GDM1 (cell line): ENCODE data around the gene GUCA2A.
A peak's percentile ranks its signal among the peaks of the same experiment; 100 is the strongest.

ENCODE experiments used
- DNase-seq: peaks from one replicate; lab custom pipeline; 2025; lab: John Stamatoyannopoulos, UW

The GUCA2A gene

DNA sequence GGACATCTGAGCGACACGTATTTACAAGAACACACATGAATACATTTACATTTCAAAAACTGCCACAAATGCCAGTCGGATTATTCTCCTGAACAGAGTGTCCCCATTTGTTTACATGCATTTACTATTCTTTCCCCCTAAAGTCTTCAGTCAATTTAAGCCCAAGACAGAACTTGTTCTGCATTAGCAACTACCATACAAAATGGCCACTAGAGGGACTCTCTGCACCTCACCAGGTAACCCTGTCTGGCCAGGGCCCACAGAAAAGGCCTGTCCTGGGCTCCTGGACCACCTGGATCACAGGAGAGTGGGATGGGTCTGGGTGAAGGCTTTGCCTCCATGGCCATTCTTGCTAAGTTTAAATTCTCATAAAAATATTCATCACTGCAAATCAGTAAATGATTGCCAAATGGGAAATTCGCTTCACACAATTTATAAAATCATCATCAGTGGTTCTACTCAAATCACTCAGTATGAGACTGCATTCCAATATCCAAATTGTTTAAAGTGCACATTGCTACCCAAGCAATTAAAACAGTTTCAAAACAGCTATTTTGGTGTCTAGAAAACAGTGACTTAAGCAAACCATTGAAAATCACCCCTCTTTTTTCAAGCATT is 12.5 kb upstream of the GUCA2A start:
- DNase-seq, result peak; percentile 13

DNA sequence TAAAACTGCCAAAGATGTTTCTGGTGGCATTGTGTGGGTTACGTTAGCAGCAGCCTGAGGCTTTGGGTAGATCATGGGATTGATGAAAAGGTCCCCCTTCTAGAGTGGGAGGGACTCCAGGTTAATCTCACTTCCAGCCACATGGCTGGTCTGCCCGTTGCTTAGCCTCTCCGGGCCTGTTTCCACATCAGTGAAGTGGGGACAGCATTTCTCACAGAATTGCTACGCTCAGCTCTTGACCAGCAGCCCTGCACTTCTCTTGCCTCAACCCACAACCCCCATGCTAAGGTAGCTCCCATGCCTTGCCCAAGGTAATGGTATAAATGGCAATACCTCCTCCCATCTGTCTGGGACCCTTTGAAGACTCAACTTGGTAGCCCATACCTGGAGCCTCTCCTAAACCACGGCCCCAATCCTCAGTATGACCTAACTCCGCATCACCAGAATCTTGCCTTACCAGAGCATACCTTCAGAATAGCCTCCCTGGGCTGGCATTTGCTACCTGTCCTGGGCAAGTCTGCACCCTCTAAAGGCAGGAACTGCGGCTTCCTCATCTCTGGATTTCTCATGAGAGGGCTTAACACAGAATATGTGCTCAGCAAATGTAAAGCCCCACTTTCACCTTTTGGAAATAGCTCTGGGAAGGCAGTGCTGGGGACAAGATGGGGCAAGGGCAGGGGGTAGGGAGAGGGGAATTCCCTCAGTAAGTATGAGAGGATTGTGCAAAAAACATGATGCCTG is 10.9 kb upstream of the GUCA2A start:
- DNase-seq, result no peak

DNA sequence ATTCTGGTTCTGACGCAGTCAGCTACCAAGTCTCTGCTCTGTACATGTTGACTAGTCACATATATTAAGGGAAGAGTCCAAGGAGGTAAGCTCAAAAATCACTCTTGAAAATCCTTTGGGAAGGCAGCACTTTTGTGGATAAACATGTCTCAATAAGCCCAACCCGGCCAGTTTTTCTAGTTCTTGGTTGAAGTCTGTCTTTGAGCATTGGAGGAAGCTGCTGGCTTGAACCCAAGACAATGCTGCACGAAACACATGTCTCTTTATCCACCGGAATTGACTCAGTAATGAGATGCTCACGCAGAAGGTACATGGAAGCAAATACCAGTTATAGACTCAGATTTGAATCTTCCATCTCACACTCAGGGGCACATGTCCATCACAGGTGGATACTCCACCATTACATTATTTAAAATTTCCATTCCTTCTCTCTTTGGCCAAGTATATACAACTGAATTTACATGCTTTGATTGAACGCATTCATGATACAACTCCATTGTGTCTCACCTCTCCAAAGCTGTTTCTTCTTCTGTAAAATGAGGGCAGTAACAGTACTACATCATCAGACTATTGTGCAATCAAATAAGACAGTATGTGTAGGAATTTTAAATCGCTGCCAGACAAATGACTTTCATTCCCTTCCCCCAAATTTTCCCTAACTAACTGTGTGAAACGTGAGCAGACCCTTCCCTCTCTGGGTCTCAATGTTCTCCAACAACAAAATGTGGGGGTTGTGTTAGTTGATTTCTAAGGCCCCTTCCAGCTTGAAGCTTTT is 9.6 kb upstream of the GUCA2A start:
- DNase-seq, result no peak

DNA sequence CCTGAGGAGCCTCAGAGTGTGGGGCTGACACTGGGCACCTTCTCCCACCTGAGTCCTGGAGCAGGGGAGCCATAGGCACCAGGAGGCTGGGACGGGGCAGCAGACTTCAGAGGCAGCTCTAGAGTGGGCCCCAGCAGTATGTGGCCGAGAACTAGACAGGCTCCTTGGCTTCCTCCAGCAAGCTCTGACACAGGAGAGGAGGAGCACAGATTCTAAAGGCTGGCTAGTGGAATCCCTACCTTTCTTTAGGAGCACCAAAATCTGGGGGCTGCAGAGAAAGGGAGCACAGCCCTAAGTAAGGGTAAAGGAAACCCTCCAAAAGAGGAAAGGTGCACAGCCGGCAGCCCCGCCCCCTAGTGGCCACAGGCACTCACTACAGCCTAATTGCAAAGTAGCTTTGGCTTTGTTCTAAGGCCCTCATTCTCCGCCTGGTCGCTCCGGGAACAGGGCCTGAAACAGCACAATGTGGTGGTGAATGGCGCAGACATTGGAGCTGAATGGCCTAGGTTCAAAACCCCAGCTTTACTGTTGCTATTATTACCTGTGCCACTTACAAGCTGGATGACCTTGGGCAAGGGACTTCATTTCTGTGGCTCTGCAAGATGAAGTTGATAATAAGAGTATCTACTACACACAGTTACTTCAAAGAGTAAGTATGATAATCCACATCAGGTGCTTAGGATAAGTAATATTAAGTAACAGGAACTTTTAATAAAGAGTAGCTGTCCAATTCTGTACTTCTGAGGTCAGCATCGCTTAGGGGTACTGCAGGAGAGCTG is 8.8 kb upstream of the GUCA2A start:
- DNase-seq, result peak; percentile 17

DNA sequence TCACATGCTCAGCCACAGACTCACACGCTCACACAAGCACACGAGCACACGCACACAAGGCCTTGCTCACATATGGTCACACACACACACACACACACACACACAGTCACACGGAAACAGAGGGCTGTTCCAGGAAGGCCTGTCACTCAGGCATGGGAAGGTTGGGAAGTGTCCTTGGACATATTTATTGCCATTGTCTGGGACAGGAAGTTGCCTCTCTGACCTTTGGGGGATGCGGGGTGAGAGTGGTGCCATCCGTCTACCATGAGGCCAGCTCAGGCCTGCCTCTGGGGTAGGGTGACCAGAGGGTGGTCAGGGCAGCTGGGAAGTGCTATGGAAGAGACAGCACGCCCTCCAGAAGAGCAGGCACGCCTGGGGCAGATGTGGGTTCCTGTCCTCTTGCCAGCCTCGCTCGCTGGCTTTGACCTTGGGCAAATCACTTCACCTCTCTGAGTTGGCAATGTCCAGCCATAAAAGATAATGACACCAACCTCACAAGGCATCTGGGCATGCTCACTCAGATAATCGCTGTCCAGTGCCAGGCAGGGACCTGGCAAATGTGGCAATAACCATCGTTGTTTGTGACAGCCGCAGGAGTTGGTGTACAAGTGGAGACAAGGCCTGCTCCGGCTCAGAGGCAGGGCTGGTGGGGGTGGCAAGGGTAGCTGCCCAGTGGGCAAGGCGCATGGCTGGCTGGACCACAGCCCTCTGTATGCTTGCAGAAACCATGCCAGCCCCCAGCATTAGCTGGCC is 8.0 kb upstream of the GUCA2A start:
- no peak for DNase-seq

DNA sequence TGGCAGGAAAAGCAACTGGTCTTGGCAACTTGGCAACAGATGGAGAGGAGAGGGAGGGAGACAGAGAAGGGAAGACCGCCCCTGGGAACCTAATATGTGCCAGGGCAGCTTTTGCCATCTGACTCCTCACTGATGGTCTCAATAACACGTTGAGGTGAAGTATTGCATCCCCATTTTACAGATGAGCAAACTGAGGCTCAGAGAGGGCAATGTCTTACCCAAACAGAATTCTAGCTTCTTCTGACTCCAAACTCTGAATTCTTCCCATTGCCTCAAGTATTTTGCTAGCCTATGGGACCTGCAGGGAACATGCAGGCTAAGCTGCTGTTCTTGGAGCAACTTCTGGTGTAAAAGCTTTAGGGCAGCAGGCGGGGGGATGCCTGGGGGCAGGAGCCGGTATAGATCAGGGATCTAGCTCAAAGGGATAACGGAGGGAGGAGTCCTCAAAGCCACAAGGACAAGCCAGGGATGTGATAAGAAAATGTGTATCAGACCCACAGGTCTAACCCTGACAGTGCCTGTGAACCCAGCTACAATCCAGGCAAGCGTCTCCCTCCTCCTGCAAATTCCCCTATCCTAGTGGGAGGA is 7.2 kb upstream of the GUCA2A start:
- no peak for DNase-seq

DNA sequence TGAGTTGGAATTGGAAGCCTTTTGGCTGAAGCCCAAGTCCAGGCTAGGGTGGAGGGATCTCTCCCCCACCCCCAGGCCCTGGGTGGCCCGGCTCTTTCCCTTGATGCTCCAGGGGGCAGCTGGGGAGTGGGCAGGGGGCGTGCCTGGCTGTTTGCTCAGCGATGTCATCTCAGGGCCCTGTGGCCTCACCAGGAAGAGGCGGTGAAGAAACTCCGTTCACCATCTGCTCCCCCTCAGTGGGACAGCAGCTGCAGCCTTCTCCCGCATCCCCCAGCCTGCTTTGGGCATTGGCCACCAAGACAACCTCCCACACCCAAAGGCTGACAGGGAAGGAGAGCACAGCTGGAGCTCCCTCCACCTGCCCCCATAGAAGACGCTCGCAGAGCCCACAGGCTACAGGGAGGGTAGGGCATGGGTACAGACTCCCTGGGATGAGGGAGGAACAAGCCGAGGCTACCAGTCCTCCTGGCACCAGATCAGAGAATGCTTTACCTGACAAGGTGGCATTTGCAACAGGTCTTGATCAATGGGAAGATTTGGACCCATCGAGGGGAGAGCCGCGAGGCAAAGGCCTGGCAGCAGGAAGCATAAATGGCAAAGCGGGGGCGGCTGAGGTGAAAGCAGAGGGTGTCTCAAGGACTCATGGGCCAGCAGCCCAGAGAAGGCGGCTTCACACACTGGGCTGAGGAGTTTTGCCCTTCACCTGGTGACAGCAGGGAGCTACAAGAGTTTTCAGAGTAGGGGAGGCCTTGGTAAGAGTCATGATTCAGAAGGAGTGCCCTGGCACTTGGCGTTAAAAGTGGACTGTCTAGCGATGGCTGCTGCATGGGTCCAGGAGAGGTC is 6.5 kb upstream of the GUCA2A start:
- no peak for DNase-seq

DNA sequence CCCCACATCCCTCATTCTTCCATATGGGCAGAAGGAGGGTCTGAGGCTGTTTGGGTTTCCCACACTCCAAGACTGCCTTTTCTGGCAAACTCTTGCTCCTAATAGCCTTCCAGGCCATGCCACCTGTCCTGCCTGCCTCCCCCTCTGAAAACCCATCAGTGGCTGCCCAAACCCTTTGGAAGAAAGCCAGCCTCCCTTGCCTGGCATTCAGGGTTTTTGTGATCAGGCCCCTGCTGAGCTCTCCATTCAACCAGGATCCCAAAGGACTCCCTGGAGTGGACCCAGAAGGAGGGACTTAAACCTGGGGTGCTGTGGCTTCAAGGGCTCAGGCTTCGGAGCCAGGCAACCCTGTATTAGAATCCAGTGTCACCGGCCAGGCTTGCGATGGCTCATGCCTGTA is 4.2 kb upstream of the GUCA2A start:
- no peak for DNase-seq

DNA sequence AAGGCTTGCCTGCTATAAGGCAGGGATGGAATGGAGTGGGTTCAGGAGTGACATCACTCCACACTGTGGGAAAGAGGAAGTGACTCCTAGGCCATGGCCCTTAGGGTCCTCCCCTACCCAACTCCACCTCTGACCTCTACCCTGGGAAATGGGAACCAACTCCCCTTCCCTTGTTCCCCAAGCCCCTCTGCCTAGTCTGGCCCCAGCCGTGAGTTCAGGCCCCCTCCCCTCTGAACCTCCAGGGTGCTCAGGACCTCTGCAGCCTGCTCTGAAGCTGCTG is 3.8 kb upstream of the GUCA2A start:
- no peak for DNase-seq

DNA sequence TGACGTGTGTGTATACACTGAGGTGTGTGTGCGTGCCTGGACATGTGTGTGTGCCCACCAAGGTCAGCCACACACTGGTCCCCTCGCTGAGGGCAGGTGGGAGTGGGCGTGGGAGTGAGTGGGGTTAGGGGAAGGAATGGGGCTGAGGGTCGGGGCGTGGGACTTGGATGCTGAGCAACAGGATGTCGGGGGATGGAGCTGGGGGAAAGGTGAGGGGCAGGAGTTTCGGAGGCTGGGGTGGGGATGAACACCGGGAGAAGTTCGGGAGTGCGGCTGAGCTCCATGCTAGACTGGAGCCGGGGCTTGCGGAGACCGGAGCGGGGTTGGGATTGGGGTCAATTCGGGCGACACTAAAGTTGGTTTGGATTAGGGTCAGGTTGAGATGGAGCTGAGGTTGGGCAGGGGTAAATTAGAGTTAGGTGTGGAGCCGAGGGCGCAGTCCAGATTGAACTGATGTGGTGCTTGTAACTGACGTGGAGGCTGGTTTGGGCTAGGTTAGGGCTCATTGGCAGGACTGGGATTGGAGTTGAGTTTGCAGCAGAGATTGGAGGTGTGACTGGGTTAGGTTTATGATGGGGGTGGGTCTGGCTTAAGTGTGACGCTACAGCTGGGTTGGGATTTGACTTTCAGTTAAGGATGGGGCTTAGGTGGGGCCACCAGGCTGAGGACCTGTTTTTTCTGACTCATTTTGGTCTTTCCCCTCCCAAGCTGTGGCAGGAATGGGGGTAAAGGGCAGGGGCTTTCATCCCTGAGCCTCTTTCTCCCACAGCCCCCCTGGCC is 3.3 kb upstream of the GUCA2A start:
- no peak for DNase-seq

DNA sequence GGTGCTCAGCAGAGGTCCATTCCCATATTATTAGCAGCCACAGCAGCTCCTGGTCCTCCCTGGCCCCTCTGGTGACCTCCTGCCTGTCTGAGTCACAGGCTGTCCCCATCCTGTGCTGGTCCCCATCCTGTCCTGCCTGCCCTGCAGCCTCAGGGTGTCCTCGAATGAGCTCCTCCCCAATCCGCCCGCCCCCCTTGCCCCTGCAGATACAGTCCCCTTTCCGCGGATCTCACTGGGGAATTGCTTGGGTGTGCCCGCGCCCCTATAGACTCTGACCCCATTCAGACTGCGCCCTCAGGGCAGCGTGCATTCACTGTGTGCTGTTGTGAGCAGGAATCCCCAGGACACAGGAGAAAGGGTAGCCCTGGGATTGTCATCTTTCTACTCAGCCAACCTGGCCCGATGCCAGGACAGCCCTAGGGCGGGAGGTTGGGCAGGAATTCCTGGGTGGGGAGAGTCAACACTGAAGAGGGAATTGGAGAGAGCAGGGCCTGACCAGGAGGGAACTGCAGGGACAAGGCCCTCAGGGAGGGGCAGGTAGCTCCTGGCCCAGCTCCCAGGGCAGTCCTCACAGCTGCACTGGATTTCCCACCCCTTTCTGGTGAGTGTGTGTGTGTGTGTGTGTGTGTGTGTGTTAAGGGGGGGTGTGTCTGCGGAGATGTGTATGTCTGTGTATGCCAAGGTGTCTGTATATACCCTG is 1.1 kb upstream of the GUCA2A start:
- DNase-seq, result no peak

DNA sequence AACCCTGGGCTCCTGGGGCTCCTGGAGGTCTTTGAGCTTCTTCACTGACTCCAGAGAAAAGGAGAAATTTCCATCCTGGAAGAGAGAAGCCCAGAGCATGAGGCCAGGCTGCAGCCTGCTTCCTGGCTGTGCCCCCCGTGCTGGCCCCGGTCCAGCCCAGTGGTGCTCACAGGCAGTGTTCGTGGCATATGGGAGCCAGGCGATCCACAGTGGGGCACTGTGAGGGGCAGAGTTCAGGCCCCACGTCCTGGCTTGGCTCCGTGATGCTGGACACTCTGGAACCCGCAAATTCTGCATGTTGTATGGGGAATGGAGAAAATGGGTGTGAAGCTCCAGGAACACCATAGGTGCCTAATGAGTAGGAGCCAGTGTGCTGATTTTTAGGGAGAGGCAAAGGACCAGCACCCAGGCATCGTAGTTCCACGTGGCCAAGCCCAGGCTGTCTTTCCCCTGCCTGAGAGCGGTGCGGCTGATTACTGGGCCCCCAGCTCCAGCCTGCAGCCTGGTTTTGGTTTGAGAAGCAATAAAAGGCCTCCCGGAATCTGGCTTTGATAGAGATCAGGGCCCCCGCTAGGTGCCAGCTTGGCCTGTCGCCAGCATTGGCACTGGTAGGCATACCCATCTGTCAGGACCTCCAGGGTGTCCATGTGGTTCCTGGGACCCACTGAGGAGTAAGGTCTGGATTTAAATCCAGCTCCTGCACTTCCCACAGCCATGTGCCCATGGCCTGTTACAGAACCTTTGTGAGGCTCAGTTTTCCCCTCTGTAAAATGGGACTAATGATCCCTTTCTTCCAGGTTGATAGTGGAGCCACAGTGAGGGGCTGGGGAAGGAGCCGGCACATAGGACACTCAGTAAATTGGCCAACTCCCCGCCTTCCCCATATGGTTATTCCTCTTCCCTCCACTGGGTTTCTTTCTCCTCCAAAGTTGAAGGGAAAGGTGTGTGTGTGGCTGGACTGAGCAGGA is 725 bp downstream of the GUCA2A start:
- DNase-seq, result no peak

DNA sequence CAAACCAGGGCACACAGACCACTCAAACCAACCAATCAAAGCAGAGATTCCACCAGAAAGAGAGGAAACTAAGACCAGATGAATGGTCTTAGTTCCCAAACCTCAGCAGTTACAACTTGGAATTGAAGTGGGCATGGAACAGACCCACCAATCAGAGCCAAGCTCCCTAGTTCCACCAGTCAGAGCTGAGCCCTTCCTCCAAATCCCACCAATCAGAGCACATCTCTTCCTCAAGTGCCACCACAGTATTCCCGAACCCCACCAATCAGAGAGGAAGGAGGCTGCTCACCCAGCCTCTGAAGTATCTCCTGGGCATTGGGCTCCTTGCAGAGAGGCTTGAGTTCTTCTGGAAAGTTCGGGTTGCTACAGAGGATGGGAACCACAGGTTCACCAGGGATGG is 1.4 kb downstream of the GUCA2A start:
- DNase-seq, result no peak

DNA sequence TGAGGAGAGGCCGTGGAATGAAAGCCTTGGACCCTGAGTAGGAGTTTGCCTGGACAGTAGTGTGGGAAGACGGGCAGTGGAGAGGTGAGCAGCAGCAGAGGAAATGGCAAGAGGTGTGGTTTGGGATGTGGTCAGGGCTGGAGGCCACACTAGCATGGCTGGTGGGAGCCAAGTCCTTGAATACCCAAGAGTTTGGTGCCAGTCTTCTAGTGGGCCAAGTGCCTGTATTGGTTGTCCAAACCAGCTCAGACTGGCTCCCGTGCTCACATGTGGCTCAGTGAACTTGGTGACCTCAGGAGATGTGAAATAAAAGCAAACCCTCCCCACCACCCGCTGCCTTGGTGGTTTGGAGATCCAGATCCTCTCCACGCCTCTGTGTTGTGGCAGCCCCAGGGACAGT is 2.4 kb downstream of the GUCA2A start:
- no peak for DNase-seq

DNA sequence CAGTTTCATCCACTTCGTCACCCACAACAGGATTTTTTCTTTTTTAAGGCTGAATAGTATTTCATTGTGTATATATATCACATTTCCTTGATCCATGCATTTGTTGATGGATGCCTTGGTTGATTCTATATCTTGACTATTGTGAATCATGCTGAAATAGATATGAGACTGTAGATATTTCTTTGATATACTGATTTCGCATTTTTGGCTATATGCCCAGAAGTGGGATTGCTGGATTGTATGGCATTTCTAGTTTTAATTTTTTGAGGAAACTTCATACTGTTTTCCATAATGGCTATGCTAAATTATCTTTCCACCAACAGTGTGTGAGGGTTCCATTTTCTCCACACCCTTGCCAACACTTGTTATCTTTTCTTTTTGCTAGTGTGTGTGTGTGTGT is 6.4 kb downstream of the GUCA2A start:
- no peak for DNase-seq

DNA sequence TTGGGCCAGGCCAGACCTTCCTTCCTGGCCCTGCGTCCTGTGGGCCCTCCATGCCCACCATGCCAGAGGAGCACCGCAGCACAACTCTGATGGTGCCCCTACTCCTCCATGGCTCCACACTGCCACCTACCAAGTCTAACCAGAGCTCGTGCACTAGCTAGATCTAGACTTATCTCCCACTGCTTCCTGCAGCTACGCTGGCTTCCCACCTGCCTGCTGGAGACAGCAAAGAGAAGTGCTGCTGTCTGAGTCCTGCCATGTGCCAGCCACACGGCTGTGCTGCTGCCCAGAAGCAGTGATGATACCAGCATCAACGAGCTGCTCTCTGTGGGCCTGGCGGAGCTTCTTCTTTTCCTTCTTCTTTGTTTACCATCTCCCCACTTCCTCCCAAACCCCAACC is 6.9 kb downstream of the GUCA2A start:
- peak; percentile 53 for DNase-seq

DNA sequence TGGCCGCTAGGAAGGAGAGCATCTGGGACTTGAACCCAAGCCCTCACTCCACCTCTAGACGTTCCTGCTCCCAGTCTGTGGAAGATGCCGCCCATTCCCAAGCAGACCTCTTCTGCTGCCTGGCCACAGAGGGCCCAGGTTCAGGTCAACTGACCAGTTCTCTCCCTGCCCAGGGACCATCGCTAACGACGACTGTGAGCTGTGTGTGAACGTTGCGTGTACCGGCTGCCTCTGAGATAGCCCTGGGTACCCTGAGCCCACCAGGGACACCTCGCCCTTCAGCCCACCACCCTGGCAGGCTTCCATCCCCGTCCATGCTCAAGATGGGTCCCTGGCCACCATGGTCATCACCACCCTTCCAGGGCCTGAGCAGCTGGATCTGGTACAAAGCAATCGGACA is 9.2 kb downstream of the GUCA2A start:
- no peak for DNase-seq

DNA sequence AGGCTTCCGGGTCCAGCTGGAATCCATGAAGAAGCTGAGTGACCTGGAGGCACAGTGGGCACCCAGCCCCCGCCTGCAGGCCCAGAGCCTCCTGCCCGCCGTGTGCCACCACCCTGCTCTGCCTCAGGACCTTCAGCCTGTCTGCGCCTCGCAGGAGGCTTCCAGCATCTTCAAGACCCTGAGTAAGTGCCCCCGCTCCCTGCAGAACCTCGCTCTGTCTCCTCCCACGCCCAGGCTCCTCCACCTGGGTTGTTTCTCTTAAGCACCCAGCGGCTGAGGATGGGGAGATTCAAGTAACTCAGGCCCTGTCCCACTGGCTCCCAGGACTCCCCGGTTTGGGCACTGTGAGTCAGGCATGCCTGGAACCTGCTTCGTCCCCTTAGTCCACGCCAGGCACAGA is 9.9 kb downstream of the GUCA2A start:
- no peak for DNase-seq
